ENCODE measurements around the gene VAV1.

Gene VAV1

GRCh38 chr19:6738787-6739389, 33.6 kb upstream of the VAV1 start:
- Histone ChIP-seq H3K27ac (ENCODE audit: low read length) (peak overlapping the region; percentile 87), H3K27me3 (ENCODE audit: insufficient read depth, low read length, poor library complexity) (no peaks in the 10 kb centered on the region), H3K9me3 (ENCODE audit: insufficient read depth, low read length, severe bottlenecking) (no peaks in the 10 kb centered on the region), H4K20me1 (ENCODE audit: insufficient read depth, low read length) (peaks cover 3% of the 10 kb centered on the region; the same call in 1 of the 2 replicates), H3K4me3 (ENCODE audit: low read depth in 1 of 2, low read length in 2 of 2) (peak overlapping the region; percentile 12 to 61; a peak in 3 of 4 replicates), H3K9ac (ENCODE audit: low read depth, low read length) (peak overlapping the region; percentile 57), H3K36me3 (ENCODE audit: insufficient read depth, low read length) (peaks cover 13% of the 10 kb centered on the region), H3K79me2 (ENCODE audit: insufficient read depth, low read length) (peaks cover 27% of the 10 kb centered on the region), H2AFZ (ENCODE audit: low read depth, low read length) (peak overlapping the region; percentile 82), H3K4me1 (ENCODE audit: insufficient read depth, low read length) (peaks cover 54% of the 10 kb centered on the region), H3K4me2 (ENCODE audit: insufficient read depth, low read length) (peak overlapping the region; percentile 73)
- ATAC-seq (ENCODE audit: insufficient read depth, low read depth) (no peak), DNase-seq (no peak)
- no peak for TF ChIP-seq CTCF (IDR thresholded peaks at IDR 0.05; ENCODE audit: borderline replicate concordance, extremely low read depth, low read length, poor library complexity, severe bottlenecking)
- TF ChIP-seq EZH2 (IDR thresholded peaks at IDR 0.05; ENCODE audit: borderline replicate concordance, low read depth, low read length, severe bottlenecking), result no peak

- Histone ChIP-seq H3K36me3 (ENCODE audit: insufficient read depth, low read length) (peaks cover 15% of the 10 kb centered on the region), H3K4me3 (ENCODE audit: low read depth in 1 of 2, low read length in 2 of 2) (peak within 1 kb of the TSS; percentile 55 to 68), H3K4me1 (ENCODE audit: insufficient read depth, low read length) (peaks cover 54% of the 10 kb centered on the region), H3K4me2 (ENCODE audit: insufficient read depth, low read length) (peak within 1 kb of the TSS; percentile 88), H2AFZ (ENCODE audit: low read depth, low read length) (peak within 1 kb of the TSS; percentile 82), H3K79me2 (ENCODE audit: insufficient read depth, low read length) (peaks cover 27% of the 10 kb centered on the region), H3K27me3 (ENCODE audit: insufficient read depth, low read length, poor library complexity) (no peaks in the 10 kb centered on the region), H3K27ac (ENCODE audit: low read length) (peak within 1 kb of the TSS; percentile 87), H3K9ac (ENCODE audit: low read depth, low read length) (peak within 1 kb of the TSS; percentile 71), H4K20me1 (ENCODE audit: insufficient read depth, low read length) (peaks cover 3% of the 10 kb centered on the region; the same call in 1 of the 2 replicates), H3K9me3 (ENCODE audit: insufficient read depth, low read length, severe bottlenecking) (no peaks in the 10 kb centered on the region)
- DNase-seq (peak; percentile 87), ATAC-seq (ENCODE audit: insufficient read depth, low read depth) (peak; percentile 2; the same call in 1 of the 3 replicates)
- TF ChIP-seq EZH2 (IDR thresholded peaks at IDR 0.05; ENCODE audit: borderline replicate concordance, low read depth, low read length, severe bottlenecking) (no peak), CTCF (IDR thresholded peaks at IDR 0.05; ENCODE audit: borderline replicate concordance, extremely low read depth, low read length, poor library complexity, severe bottlenecking) (no peak)
Measured at GRCh38 chr19:6739390-6739882, 33.1 kb upstream of the VAV1 start, which contains the start of gene TRIP10. Gene TRIP10, plus strand, starts transcription at chr19:6739680. Its CDS starts 82 bp downstream, at chr19:6739762.

- H3K36me3 ChIP-seq (ENCODE audit: insufficient read depth, low read length), result peaks cover 21% of the 10 kb centered on the region
- peak overlapping the region; percentile 69 for H2AFZ ChIP-seq (ENCODE audit: low read depth, low read length)
- H4K20me1 ChIP-seq (ENCODE audit: insufficient read depth, low read length), result peaks cover 3% of the 10 kb centered on the region; the same call in 1 of the 2 replicates
- DNase-seq, result no peak
- H3K9ac ChIP-seq (ENCODE audit: low read depth, low read length), result peak overlapping the region; percentile 71
- H3K79me2 ChIP-seq (ENCODE audit: insufficient read depth, low read length), result peaks cover 27% of the 10 kb centered on the region
- H3K4me3 ChIP-seq (ENCODE audit: low read depth in 1 of 2, low read length in 2 of 2), result peak overlapping the region; percentile 55 to 68
- H3K27me3 ChIP-seq (ENCODE audit: insufficient read depth, low read length, poor library complexity), result no peaks in the 10 kb centered on the region
- TF ChIP-seq CTCF (IDR thresholded peaks at IDR 0.05; ENCODE audit: borderline replicate concordance, extremely low read depth, low read length, poor library complexity, severe bottlenecking), result no peak
- H3K9me3 ChIP-seq (ENCODE audit: insufficient read depth, low read length, severe bottlenecking), result no peaks in the 10 kb centered on the region
- 0 out of 3 replicates have a peak, but pooled peaks have one; percentile 0 for ATAC-seq (ENCODE audit: insufficient read depth, low read depth)
- H3K27ac ChIP-seq (ENCODE audit: low read length), result peak overlapping the region; percentile 59
- H3K4me1 ChIP-seq (ENCODE audit: insufficient read depth, low read length), result peaks cover 54% of the 10 kb centered on the region
- H3K4me2 ChIP-seq (ENCODE audit: insufficient read depth, low read length), result peak overlapping the region; percentile 88
Measured at GRCh38 chr19:6739883-6740588, 32.5 kb upstream of the VAV1 start.

Data from DND-41 (cell line).